Activated T-helper 17 cell treated with anti-CD3 and anti-CD28 coated beads, Interleukin-2, amount 50 U/mL, for 72 hours (primary cell): Measurements from ENCODE around the gene MSL1. TPM values are rescaled to one million over a fixed set of nuclear protein-coding genes. Genes with fewer than 3 reads are reported as not detected.

ENCODE experiments used
- ATAC-seq: fragments of 150-1000 bp; cut with Tn5 transposase; replicated peaks from 2 replicates; pipeline ENCODE4 v1.10.0; 2021; ENCODE audit warnings: mild to moderate bottlenecking, moderate library complexity
- H3K27ac Mint-ChIP-seq: one replicate; pipeline ENCODE4 v1.8.0; 2022; ENCODE audit warnings: mixed read lengths
- H3K27me3 Mint-ChIP-seq: one replicate; pipeline ENCODE4 v1.8.0; 2022; ENCODE audit warnings: mixed read lengths
- H3K36me3 Mint-ChIP-seq: one replicate; pipeline ENCODE4 v1.8.0; 2022; ENCODE audit warnings: low read depth, mild to moderate bottlenecking, mixed read lengths
- H3K4me1 Mint-ChIP-seq: one replicate; pipeline ENCODE4 v1.8.0; 2022; ENCODE audit warnings: mixed read lengths
- H3K4me3 Mint-ChIP-seq: one replicate; pipeline ENCODE4 v1.8.0; 2022; ENCODE audit warnings: mild to moderate bottlenecking, mixed read lengths
- H3K9me3 Mint-ChIP-seq: one replicate; pipeline ENCODE4 v1.8.0; 2022; ENCODE audit warnings: mixed read lengths
- total RNA-seq, 2 donors: library from RNA; stranded (reverse); gene quantifications; one replicate each; pipeline ENCODE4 v1.2.3, GENCODE V29; 2022

The MSL1 gene
- total RNA-seq, 2 donors from 2014 or later = 80.5 to 114 TPM

- Mint-ChIP-seq H3K27me3 (no peaks in the 10 kb centered on the region), H3K36me3 (peaks cover 93% of the 10 kb centered on the region), H3K27ac (peak overlapping the region; percentile 77), H3K4me3 (no peak overlapping the region), H3K4me1 (peaks cover 55% of the 10 kb centered on the region), H3K9me3 (no peaks in the 10 kb centered on the region)
- ATAC-seq = no peak
Measured at GRCh38 chr17:40151414-40151963, 29.7 kb downstream of the MSL1 start.

DNA sequence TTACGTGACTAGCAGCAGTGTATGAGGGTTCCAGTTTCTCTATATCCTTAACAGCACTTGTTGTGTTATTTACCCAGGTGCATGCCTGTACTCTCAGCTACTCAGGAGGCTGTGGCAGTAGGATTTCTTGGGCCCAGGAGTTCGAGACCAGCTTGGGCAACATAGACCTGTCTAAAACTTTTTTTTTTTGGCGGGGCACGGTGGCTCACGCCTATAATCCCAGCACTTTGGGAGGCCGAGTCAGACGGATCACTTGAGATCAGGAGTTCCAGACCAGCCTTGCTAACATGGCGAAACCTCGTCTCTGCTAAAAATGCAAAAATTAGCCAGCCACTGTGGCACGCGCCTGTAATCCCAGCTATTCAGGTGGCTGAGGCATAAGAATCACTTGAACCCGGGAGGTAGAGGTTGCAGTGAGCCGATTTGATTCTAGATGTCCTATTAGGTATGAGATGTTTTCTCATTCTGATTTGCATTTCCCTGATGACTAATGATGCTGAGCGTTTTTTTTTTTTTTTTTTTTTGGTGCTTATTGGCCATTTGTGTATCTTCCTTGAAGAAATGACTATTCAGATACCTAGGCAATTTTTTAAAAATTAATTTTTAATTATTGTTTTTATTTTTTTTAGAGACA is 31.9 kb downstream of the MSL1 start:
- peak overlapping the region; percentile 99 for H3K27ac Mint-ChIP-seq
- H3K4me3 Mint-ChIP-seq = peak overlapping the region; percentile 77

DNA sequence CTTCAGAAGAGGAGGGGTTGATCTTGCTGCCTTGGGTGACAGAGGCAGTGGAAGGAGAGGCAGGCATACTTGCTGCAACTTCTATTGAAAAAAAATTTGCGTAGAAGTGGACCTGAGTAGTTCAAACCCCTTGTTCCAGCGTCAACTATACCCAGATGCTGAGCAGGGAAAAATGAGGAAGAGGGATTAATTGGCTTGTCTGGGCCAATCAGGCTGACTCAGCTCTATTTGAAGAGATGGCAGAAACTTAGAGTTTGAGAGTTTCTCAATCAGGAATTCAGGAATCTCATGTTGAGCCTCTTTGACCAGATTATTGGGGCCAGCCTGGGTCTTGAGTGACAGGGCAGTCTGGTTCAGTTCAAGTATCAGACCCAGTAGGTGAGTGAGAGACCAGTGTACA is 36.2 kb downstream of the MSL1 start:
- peaks cover 82% of the 10 kb centered on the region for H3K36me3 Mint-ChIP-seq
- H3K9me3 Mint-ChIP-seq = no peaks in the 10 kb centered on the region
- ATAC-seq = no peak

More for the DNA sequence above, 31.9 kb downstream of the MSL1 start:
- ATAC-seq = peak; percentile 57
- H3K9me3 Mint-ChIP-seq = no peaks in the 10 kb centered on the region
- peaks cover 35% of the 10 kb centered on the region for H3K4me1 Mint-ChIP-seq
- no peaks in the 10 kb centered on the region for H3K27me3 Mint-ChIP-seq
- peaks cover 83% of the 10 kb centered on the region for H3K36me3 Mint-ChIP-seq

DNA sequence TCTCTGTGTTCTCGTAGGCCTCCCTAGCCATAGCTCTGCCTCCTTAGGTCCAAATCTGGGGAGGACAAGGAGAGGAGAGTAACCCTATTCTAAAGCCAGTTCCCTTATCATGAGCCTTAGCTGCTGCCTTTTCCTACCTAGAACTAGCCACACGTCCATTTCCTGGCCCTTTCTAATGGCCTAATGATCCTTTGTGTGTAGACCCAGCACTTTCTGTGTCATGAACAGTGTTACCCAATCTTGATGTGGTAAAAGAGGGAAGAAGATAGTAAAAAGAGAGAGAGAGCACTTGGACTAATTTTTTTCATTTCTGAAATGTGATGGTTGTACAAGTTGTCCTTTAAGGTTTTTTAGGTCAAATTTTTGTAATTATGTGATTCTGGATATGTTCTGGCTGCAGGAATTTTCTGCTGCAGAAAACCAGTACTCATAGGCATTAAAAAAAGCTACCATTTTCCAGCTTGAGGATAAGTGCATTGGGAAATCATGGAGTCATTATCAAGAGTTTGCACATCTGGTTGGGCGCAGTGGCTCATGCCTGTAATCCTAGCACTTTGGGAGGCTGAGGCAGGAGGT is 36.8 kb downstream of the MSL1 start:
- Mint-ChIP-seq H3K27ac (peak overlapping the region; percentile 47), H3K4me1 (peaks cover 14% of the 10 kb centered on the region)

More for the DNA sequence above, 36.2 kb downstream of the MSL1 start:
- Mint-ChIP-seq H3K27ac (peak overlapping the region; percentile 47), H3K27me3 (no peaks in the 10 kb centered on the region), H3K4me3 (no peak overlapping the region), H3K4me1 (peaks cover 18% of the 10 kb centered on the region)

DNA sequence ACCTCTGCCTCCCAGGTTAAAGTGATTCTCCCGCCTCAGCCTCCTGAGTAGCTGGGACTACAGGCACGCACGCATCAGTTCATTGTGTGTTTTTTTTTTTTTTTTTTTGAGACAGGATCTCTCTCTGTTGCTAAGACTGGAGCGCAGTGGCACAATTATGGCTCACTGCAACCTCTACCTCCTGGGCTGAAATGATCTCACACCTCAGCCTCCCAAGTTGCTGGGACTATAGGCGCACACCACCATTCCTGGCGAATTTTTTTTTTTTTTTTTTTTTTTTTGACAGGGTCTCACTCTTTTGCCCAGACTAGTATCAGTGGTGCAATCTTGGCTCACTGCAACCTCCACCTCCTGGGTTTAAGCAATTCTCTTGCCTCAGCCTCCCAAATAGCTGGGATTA is 37.7 kb downstream of the MSL1 start:
- Mint-ChIP-seq H3K9me3 (no peaks in the 10 kb centered on the region), H3K27me3 (no peaks in the 10 kb centered on the region), H3K4me3 (no peak overlapping the region), H3K4me1 (peaks cover 13% of the 10 kb centered on the region), H3K27ac (no peak overlapping the region), H3K36me3 (peaks cover 82% of the 10 kb centered on the region)
- ATAC-seq = no peak

More for the DNA sequence above, 36.8 kb downstream of the MSL1 start:
- no peak for ATAC-seq
- no peaks in the 10 kb centered on the region for H3K27me3 Mint-ChIP-seq
- H3K4me3 Mint-ChIP-seq = no peak overlapping the region
- no peaks in the 10 kb centered on the region for H3K9me3 Mint-ChIP-seq
- H3K36me3 Mint-ChIP-seq = peaks cover 82% of the 10 kb centered on the region

- peak; percentile 9 for ATAC-seq
- H3K9me3 Mint-ChIP-seq = no peaks in the 10 kb centered on the region
- no peaks in the 10 kb centered on the region for H3K27me3 Mint-ChIP-seq
- H3K4me3 Mint-ChIP-seq = no peak overlapping the region
- peaks cover 100% of the 10 kb centered on the region for H3K36me3 Mint-ChIP-seq
- H3K27ac Mint-ChIP-seq = peak overlapping the region; percentile 53
- peaks cover 4% of the 10 kb centered on the region for H3K4me1 Mint-ChIP-seq
Measured at GRCh38 chr17:40167685-40168261, 46.0 kb downstream of the MSL1 start.

- peak; percentile 69 for ATAC-seq
- Mint-ChIP-seq H3K27ac (peak overlapping the region; percentile 53), H3K4me1 (peaks cover 4% of the 10 kb centered on the region), H3K36me3 (peaks cover 100% of the 10 kb centered on the region), H3K4me3 (no peak overlapping the region), H3K27me3 (no peaks in the 10 kb centered on the region), H3K9me3 (no peaks in the 10 kb centered on the region)
Measured at GRCh38 chr17:40168262-40168832, 46.6 kb downstream of the MSL1 start.

DNA sequence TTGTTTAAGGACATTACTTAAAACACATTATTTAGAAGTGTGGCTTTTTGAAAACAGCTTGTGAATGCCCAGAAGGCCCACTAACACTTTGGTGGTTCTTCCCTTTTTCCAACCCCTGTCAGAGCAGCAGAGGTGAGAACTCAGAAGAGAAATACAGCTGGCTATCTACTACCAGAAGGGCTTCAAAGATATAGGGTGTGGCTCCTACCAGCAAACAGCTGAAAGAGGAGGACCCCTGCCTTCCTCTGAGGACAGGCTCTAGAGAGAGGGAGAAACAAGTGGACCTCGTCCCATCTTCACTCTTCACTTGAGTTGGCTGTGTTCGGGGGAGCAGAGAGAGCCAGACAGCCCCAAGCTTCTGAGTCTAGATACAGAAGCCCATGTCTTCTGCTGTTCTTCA is 48.6 kb downstream of the MSL1 start:
- Mint-ChIP-seq H3K9me3 (no peaks in the 10 kb centered on the region), H3K4me3 (no peak overlapping the region), H3K36me3 (peaks cover 98% of the 10 kb centered on the region), H3K4me1 (peaks cover 4% of the 10 kb centered on the region), H3K27me3 (no peaks in the 10 kb centered on the region), H3K27ac (peak overlapping the region; percentile 7)
- no peak for ATAC-seq

DNA sequence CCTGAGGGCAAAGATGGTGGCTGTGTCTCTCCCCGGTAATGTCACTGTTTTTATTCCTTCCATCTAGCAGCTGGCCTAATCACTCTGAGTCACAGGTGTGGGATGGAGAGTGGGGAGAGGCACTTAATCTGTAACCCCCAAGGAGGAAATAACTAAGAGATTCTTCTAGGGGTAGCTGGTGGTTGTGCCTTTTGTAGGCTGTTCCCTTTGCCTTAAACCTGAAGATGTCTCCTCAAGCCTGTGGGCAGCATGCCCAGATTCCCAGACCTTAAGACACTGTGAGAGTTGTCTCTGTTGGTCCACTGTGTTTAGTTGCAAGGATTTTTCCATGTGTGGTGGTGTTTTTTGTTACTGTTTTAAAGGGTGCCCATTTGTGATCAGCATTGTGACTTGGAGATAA is 50.0 kb downstream of the MSL1 start:
- H3K27ac Mint-ChIP-seq = peak overlapping the region; percentile 5
- H3K9me3 Mint-ChIP-seq = no peaks in the 10 kb centered on the region
- H3K27me3 Mint-ChIP-seq = no peaks in the 10 kb centered on the region
- peaks cover 6% of the 10 kb centered on the region for H3K4me1 Mint-ChIP-seq
- no peak overlapping the region for H3K4me3 Mint-ChIP-seq
- no peak for ATAC-seq
- peaks cover 93% of the 10 kb centered on the region for H3K36me3 Mint-ChIP-seq

- no peak overlapping the region for H3K4me3 Mint-ChIP-seq
- ATAC-seq = no peak
- peaks cover 84% of the 10 kb centered on the region for H3K36me3 Mint-ChIP-seq
- H3K4me1 Mint-ChIP-seq = peaks cover 10% of the 10 kb centered on the region
- H3K27ac Mint-ChIP-seq = no peak overlapping the region
- no peaks in the 10 kb centered on the region for H3K27me3 Mint-ChIP-seq
- H3K9me3 Mint-ChIP-seq = no peaks in the 10 kb centered on the region
Measured at GRCh38 chr17:40173091-40173777, 51.5 kb downstream of the MSL1 start.

DNA sequence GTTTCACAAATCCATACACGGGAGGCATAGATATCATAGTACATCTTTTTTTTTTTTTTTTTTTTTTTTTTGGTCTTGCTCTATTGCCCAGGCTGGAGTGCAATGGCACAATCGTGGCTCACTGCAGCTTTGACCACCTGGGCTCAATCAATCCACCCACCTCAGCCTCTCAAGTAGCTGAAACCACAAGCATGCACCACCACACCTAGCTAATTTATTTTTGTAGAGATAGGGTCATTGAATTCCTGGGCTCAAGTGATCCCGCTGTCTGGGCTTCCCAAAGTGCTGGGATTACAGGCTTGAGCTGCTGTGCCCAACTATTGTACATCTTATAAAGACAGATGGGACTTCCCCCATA is 52.0 kb downstream of the MSL1 start:
- peaks cover 8% of the 10 kb centered on the region for H3K4me1 Mint-ChIP-seq
- no peak overlapping the region for H3K4me3 Mint-ChIP-seq
- H3K36me3 Mint-ChIP-seq = peaks cover 79% of the 10 kb centered on the region

GRCh38 chr17:40174514-40174913 is 52.7 kb downstream of the MSL1 start:
- peaks cover 72% of the 10 kb centered on the region for H3K36me3 Mint-ChIP-seq
- H3K27ac Mint-ChIP-seq = no peak overlapping the region
- no peaks in the 10 kb centered on the region for H3K27me3 Mint-ChIP-seq
- H3K9me3 Mint-ChIP-seq = no peaks in the 10 kb centered on the region
- peaks cover 8% of the 10 kb centered on the region for H3K4me1 Mint-ChIP-seq
- H3K4me3 Mint-ChIP-seq = no peak overlapping the region
- no peak for ATAC-seq

More for the DNA sequence above, 52.0 kb downstream of the MSL1 start:
- no peak overlapping the region for H3K27ac Mint-ChIP-seq
- H3K27me3 Mint-ChIP-seq = no peaks in the 10 kb centered on the region
- no peak for ATAC-seq
- H3K9me3 Mint-ChIP-seq = no peaks in the 10 kb centered on the region

DNA sequence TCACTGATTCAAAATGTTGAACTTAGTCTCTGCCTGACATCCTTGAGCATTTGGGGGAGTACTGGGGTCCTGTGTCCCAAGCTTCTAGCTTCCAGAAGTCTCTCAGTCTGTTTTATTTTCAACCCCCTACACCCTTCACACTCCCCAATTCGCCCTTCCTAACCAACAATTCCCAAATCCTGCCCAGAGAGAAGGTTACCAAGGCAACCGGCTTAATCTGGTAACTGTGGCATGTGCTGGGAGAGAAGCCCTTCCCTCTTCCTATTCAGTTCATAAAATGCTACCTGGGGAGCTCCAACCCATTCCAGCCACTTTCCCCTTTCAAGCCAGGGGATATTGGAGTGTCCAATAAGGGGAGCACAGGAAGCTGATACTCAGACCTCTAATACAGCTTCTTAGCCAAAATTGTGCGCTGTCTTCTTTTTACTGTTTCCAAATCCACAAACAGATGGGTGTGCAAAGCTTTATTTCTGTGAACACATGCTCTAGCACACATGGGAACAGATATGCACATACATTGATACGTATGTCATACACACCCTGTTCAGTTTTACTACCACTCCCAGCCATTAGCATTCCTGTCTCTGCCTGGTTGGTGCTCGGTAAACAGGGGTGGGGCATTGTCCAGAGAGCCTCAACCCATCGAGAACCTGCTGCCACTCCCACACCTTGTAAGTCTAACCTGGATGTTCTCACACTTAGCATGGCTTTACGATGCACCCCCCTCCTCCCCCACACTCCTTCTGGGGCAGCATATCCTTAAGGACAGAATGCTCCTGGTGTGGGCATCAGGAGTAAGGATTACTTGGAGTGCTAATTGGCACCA is 54.4 kb downstream of the MSL1 start:
- ATAC-seq = no peak
- H3K9me3 Mint-ChIP-seq = no peaks in the 10 kb centered on the region
- peaks cover 8% of the 10 kb centered on the region for H3K4me1 Mint-ChIP-seq
- H3K4me3 Mint-ChIP-seq = peak overlapping the region; percentile 57
- H3K27ac Mint-ChIP-seq = no peak overlapping the region
- H3K27me3 Mint-ChIP-seq = no peaks in the 10 kb centered on the region
- peaks cover 55% of the 10 kb centered on the region for H3K36me3 Mint-ChIP-seq

GRCh38 chr17:40176754-40177110 is 55.0 kb downstream of the MSL1 start:
- H3K27me3 Mint-ChIP-seq = no peaks in the 10 kb centered on the region
- H3K4me3 Mint-ChIP-seq = peak overlapping the region; percentile 57
- peak; percentile 21 for ATAC-seq
- H3K27ac Mint-ChIP-seq = peak overlapping the region; percentile 46
- H3K4me1 Mint-ChIP-seq = peaks cover 8% of the 10 kb centered on the region
- H3K9me3 Mint-ChIP-seq = no peaks in the 10 kb centered on the region
- peaks cover 49% of the 10 kb centered on the region for H3K36me3 Mint-ChIP-seq
